Measurements from ENCODE around the gene MTOR.

DNA sequence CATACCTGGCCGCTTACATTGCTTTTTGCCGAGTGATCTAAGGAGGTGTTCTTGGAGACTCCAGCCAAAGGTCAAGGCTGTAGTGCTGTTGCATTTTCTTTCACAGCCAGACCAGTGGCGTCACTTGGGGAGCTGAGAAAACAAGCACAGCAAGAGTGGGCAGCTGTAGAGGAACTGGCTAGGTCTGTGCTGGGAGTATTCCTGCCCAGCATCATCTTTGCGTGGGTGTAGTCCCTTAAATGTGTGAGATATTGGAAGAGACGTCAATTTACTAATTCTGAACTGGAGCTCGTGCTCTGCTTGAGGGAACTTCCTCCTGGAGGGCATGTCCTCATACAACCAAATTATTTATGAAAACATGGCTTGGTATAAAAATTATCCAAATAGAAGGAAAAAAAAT is 20.8 kb upstream of the MTOR start:
- TF ChIP-seq, protein P1, sequence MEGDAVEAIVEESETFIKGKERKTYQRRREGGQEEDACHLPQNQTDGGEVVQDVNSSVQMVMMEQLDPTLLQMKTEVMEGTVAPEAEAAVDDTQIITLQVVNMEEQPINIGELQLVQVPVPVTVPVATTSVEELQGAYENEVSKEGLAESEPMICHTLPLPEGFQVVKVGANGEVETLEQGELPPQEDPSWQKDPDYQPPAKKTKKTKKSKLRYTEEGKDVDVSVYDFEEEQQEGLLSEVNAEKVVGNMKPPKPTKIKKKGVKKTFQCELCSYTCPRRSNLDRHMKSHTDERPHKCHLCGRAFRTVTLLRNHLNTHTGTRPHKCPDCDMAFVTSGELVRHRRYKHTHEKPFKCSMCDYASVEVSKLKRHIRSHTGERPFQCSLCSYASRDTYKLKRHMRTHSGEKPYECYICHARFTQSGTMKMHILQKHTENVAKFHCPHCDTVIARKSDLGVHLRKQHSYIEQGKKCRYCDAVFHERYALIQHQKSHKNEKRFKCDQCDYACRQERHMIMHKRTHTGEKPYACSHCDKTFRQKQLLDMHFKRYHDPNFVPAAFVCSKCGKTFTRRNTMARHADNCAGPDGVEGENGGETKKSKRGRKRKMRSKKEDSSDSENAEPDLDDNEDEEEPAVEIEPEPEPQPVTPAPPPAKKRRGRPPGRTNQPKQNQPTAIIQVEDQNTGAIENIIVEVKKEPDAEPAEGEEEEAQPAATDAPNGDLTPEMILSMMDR (IDR thresholded peaks at IDR 0.05): no peak
- no peak for TF ChIP-seq EZH2 (IDR thresholded peaks at IDR 0.05; ENCODE audit: borderline replicate concordance, insufficient read depth, low read depth, low read length, poor library complexity, severe bottlenecking)
